Suppressor macrophage treated with lipopolysaccharide for 1 hour (primary cell): ENCODE results near the gene ZNF385A.

Source experiments
- DNase-seq, 3 donors: peaks; one replicate each; pipeline ENCODE4 v3.0.0-alpha.2; 2020 to 2022

Gene ZNF385A

GRCh38 chr12:54392485-54393206 lies 8.1 kb upstream of the ZNF385A start:
- no peak for DNase-seq

- no peak for DNase-seq
These were observed 6.4 kb upstream of the ZNF385A start for GRCh38 chr12:54390668-54391551.

DNA sequence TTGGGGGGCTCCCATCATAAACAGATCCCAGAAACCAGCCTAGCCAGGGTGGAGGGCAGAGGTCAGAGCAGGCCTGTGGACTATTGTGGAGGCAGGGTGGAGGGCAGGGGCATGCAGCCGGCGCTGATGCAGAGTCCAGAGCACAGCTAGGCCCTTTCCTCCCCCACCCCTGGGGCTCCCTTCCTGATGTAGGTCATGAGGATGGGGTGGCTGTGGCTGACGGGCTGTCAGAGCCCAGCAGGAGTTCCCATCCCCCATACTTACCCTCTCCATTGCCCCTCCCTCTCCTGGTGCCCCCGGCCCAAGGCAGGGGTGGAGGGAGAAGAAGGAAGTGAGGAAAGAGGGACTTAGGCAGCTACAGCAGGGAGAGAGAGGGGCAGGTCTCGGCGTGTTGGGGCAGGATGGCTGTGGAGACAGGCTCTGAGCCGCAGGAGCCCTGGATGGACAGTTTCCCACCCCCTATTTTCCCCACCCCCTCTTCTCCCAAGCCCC lies 5.7 kb upstream of the ZNF385A start:
- peak in 1 of 3 donors; percentile 38 for DNase-seq

GRCh38 chr12:54389607-54390175 lies 5.2 kb upstream of the ZNF385A start:
- DNase-seq = no peak

GRCh38 chr12:54389134-54389508 lies 4.6 kb upstream of the ZNF385A start:
- no peak for DNase-seq

DNA sequence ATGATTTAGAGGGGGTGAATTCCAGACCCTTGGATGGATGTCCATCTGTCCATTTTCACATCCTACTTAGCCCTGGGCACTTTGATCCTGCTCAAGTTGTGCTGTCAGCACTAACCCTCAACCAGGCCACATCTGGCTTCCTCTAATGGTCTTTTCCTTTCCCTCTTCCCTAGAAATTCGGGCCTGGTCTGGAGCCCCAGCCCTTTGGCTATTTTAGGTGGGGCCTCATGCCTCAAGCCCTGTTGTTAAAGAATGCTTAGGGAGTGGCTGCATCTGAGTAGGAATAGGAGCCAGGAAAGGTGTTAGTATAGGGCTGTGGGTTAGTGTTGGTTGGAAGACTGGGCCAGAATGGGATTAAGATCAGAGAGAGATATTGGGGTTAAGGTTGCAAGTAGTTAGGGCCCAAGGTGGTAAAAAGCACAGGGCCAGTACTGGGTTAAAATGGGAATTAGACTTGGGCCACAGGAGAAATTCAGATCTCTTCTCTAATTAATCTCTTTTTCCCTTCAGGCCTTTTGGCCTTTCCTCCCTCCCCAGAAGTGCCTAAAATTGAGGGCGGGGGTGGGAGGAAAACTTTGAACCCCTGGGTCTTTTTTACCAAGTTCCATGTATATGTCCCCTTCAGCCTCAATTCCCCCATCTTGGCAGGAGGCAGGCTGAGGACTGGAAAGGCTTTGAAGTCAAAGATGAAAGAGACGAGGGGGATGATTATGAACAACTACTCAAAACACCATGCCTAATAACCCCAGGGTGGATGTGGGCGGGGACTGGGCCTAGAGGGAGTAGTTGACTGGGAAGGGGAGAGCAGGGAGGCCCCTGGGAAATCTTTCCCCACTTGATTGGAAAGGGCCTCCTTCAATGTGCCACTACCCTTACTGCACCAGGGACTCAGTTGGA lies 4.0 kb upstream of the ZNF385A start:
- peak in 1 of 3 donors; percentile 38 for DNase-seq

DNA sequence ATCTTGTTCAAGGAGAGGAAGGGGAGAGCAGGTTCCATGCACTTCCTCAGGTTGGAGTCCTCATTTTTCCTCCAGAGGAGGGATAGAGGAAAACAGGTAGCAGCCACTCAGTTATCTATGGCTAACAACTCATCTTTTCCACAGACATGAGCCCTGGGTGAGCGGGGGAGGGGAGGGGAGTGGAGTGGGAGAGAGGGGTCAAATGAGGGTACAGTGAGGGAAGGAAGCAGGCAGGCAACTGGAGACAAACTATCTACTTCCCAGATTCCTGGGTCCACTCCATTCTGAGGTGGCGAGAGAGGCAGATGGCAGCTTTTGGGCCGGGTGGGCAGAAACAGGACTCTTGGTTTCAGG lies 2.6 kb upstream of the ZNF385A start:
- DNase-seq = no peak

- no peak for DNase-seq
These were observed 2.0 kb upstream of the ZNF385A start for GRCh38 chr12:54386403-54387113.

GRCh38 chr12:54385251-54385914 lies 850 bp upstream of the ZNF385A start:
- DNase-seq = peak; percentile 83 to 87 (median 86)

DNA sequence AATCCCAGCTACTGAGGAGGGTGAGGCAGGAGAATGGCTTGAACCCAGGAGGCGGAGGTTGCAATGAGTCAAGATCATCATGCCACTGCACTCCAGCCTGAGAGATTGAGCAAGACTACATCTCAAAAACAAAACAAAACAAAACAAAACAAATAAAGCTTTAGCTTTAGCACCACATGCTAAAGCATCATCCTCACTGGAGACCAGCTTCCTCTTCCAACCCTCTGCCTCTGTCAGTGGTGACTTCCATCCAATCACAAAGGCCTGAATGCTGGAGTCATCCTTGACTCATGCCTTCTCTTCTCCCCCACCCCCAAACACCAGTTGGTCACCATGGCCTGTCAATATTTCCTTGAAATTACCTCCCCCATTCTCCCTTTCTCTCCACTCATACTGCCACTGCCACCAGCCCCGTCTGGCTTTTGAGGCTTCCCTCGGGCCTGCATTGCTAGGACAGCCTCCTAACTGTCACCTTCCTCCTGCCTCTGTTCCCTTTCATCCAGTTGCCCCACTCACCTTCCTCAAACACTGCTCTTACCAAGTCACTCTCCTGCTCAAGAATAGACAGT lies 1.4 kb downstream of the ZNF385A start:
- DNase-seq = peak; percentile 94 to 99 (median 97)

GRCh38 chr12:54381136-54381535 lies 3.4 kb downstream of the ZNF385A start:
- DNase-seq = no peak

DNA sequence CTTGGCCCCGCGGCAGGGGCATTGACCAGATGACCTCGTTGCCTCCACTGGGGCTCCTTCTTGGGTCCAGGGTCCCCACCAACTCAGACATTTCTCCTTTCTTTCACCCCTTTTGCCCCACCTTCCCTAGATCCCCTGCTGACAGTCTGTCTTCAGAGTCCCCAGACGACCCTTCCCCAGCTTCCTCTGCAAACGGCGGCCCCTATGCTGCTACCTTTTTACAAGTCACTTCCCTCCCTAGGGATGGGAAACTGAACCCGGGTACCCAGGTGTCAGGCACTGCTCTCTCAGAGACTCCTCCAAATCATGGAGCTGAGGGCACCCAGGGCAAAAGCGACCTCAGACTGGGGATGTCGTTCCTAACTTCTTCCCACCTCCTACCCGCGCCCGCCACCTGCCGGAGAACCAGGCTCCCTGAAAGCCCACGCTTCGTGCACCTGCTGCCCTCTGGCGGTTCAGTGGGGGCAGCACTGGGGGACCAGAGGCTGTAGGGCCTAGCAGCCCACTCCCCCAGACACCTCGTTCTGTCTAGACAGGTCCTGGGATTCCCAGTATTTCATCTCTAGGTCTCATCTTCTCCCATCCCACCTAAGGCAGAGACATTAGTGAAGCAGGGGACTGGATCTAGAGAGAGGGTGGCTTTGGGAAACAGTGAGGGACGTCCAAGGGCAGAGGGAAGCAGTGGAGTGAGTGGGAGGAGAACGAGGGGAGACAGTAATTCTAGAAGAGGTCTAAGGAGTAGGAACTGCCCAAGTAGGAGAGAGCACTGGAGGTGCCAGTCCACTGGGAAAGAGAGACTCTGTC lies 4.9 kb downstream of the ZNF385A start:
- DNase-seq = peak; percentile 88 to 95 (median 92)

GRCh38 chr12:54378796-54379397 lies 5.6 kb downstream of the ZNF385A start:
- peak in 1 of 3 donors; percentile 67 for DNase-seq

GRCh38 chr12:54377797-54378515 lies 6.6 kb downstream of the ZNF385A start:
- no peak for DNase-seq

GRCh38 chr12:54377007-54377406 lies 7.5 kb downstream of the ZNF385A start:
- DNase-seq = no peak

GRCh38 chr12:54376596-54376995 lies 7.9 kb downstream of the ZNF385A start:
- no peak for DNase-seq

- no peak for DNase-seq
These were observed 9.3 kb downstream of the ZNF385A start for GRCh38 chr12:54375259-54375579.

- no peak for DNase-seq
These were observed 9.8 kb downstream of the ZNF385A start for GRCh38 chr12:54374562-54375258.
